SK-N-SH (cell line): ENCODE measurements around the gene NOXRED1.
A peak's percentile ranks its signal among the peaks of the same experiment; 100 is the strongest.

Source experiments
- CTCF ChIP-seq: fragments of 200-600 bp; sonication (generic); IDR thresholded peaks from 2 replicates; pipeline ENCODE4 v1.6.1; 2017; ENCODE audit warnings: antibody characterized with exemption, mild to moderate bottlenecking, moderate library complexity
- GATA2 ChIP-seq: sonication (generic); formaldehyde crosslinking; IDR thresholded peaks from 2 replicates; pipeline ENCODE4 v1.5.0; 2020; ENCODE audit warnings: mild to moderate bottlenecking, missing genetic modification reagents
- RFX5 ChIP-seq: IDR thresholded peaks from 2 replicates; pipeline ENCODE4 v1.6.1; 2012; ENCODE audit warnings: mild to moderate bottlenecking, improper control_type of control experiment, low read length
- TF ChIP-seq, protein P1 (sequence below): fragments of 150-350 bp; IDR thresholded peaks from 2 replicates; pipeline ENCODE4 v1.6.1; 2017; ENCODE audit warnings: antibody characterized with exemption, low read length, low read depth, borderline replicate concordance

- TF ChIP-seq RFX5 = no peak
- peak; percentile 84 for TF ChIP-seq CTCF
- TF ChIP-seq GATA2 (CRISPR knock-in tag) = no peak
- TF ChIP-seq, protein P1, sequence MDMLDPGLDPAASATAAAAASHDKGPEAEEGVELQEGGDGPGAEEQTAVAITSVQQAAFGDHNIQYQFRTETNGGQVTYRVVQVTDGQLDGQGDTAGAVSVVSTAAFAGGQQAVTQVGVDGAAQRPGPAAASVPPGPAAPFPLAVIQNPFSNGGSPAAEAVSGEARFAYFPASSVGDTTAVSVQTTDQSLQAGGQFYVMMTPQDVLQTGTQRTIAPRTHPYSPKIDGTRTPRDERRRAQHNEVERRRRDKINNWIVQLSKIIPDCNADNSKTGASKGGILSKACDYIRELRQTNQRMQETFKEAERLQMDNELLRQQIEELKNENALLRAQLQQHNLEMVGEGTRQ = no peak
These were observed 35.9 kb upstream of the NOXRED1 start for GRCh38 chr14:77459072-77459723.
